GM23338 (cell line): ENCODE measurements around the gene LOXL4. TPM values are rescaled to one million over a fixed set of nuclear protein-coding genes. Genes with fewer than 3 reads are reported as not detected.

Source experiments
- ATAC-seq: fragments of 200-7000 bp; cut with Tn5 transposase; 3 replicates; pipeline ENCODE4 v1.9.1; 2020
- DNase-seq: peaks from one replicate; pipeline ENCODE4 v3.0.0-alpha.2; 2015; ENCODE audit warnings: low spot score
- H2AFZ ChIP-seq: fragments of 200-600 bp; sonication (generic); 2 replicates; pipeline ENCODE4 v1.8.0; 2016; ENCODE audit warnings: antibody characterized with exemption, mild to moderate bottlenecking, moderate library complexity
- H3F3A ChIP-seq: fragments of 200-600 bp; sonication (generic); replicated peaks from 2 replicates; pipeline ENCODE4 v1.8.0; 2017; ENCODE audit warnings: antibody characterized with exemption, mixed run types, low read depth
- H3K27ac ChIP-seq: fragments of 200-600 bp; sonication (generic); 2 replicates; pipeline ENCODE4 v1.6.1; 2016; ENCODE audit warnings: low read depth
- H3K27me3 ChIP-seq: fragments of 200-600 bp; sonication (generic); 2 replicates; pipeline ENCODE4 v1.8.0; 2016; ENCODE audit warnings: mild to moderate bottlenecking, mixed run types, moderate library complexity; ENCODE audit not compliant: insufficient read depth
- H3K36me3 ChIP-seq: fragments of 200-600 bp; sonication (generic); 2 replicates; pipeline ENCODE4 v1.8.0; 2016; ENCODE audit warnings: mild to moderate bottlenecking; ENCODE audit not compliant: insufficient read depth
- H3K4me1 ChIP-seq: fragments of 200-600 bp; sonication (generic); 2 replicates; pipeline ENCODE4 v1.8.0; 2016; ENCODE audit warnings: mild to moderate bottlenecking, moderate library complexity; ENCODE audit not compliant: insufficient read depth
- H3K4me2 ChIP-seq: fragments of 200-600 bp; sonication (generic); 2 replicates; pipeline ENCODE4 v1.7.1; 2017; ENCODE audit warnings: mixed run types
- H3K4me3 ChIP-seq: fragments of 200-600 bp; sonication (generic); 2 replicates; pipeline ENCODE4 v1.6.1; 2016; ENCODE audit warnings: mixed run types
- H3K79me2 ChIP-seq: fragments of 200-600 bp; sonication (generic); replicated peaks from 2 replicates; pipeline ENCODE4 v1.8.0; 2017; ENCODE audit warnings: mild to moderate bottlenecking; ENCODE audit not compliant: insufficient read depth
- H3K9me2 ChIP-seq: fragments of 200-600 bp; sonication (generic); 2 replicates; pipeline ENCODE4 v1.8.0; 2017; ENCODE audit not compliant: insufficient read depth
- H4K20me1 ChIP-seq: fragments of 200-600 bp; sonication (generic); replicated peaks from 2 replicates; pipeline ENCODE4 v1.8.0; 2017; ENCODE audit warnings: mild to moderate bottlenecking; ENCODE audit not compliant: insufficient read depth
- H3K27ac Mint-ChIP-seq: 2 replicates; pipeline ENCODE4 v1.8.0; 2020; ENCODE audit warnings: inconsistent platforms, mild to moderate bottlenecking, moderate library complexity, mixed read lengths
- H3K27me3 Mint-ChIP-seq: 3 replicates; pipeline ENCODE4 v1.8.0; 2022; ENCODE audit warnings: low read depth, mild to moderate bottlenecking, moderate library complexity, mixed read lengths, inconsistent platforms; ENCODE audit not compliant: insufficient read depth, poor library complexity
- H3K36me3 Mint-ChIP-seq: 3 replicates; pipeline ENCODE4 v1.8.0; 2021; ENCODE audit warnings: low read depth, mild to moderate bottlenecking, inconsistent platforms, moderate library complexity, mixed read lengths
- H3K4me1 Mint-ChIP-seq: 3 replicates; pipeline ENCODE4 v1.8.0; 2020; ENCODE audit warnings: mild to moderate bottlenecking, inconsistent platforms, mixed read lengths
- H3K4me3 Mint-ChIP-seq: 3 replicates; pipeline ENCODE4 v1.8.0; 2021; ENCODE audit warnings: moderate library complexity, mild to moderate bottlenecking, inconsistent platforms, mixed read lengths
- H3K9me3 Mint-ChIP-seq: 3 replicates; pipeline ENCODE4 v1.8.0; 2020; ENCODE audit warnings: moderate library complexity, mild to moderate bottlenecking, inconsistent platforms, mixed read lengths
- CREB1 ChIP-seq: fragments of 250-450 bp; sonication (Bioruptor Pico); IDR thresholded peaks from 2 replicates; pipeline ENCODE4 v1.5.0; 2020; ENCODE audit warnings: low read depth, mild to moderate bottlenecking, moderate library complexity
- ETS1 ChIP-seq: IDR thresholded peaks from 2 replicates; pipeline ENCODE4 v1.6.1; 2016; ENCODE audit warnings: antibody characterized with exemption
- EZH2 ChIP-seq: fragments of 200-600 bp; sonication (generic); IDR thresholded peaks from one replicate; pipeline ENCODE4 v1.8.0; 2017; ENCODE audit warnings: antibody characterized with exemption, mild to moderate bottlenecking, low read depth; ENCODE audit not compliant: unreplicated experiment
- EZH2phosphoT487 ChIP-seq: fragments of 200-600 bp; sonication (generic); IDR thresholded peaks from one replicate; pipeline ENCODE4 v1.8.1; 2018; ENCODE audit warnings: antibody characterized with exemption; ENCODE audit not compliant: unreplicated experiment
- JUNB ChIP-seq: IDR thresholded peaks from one replicate; pipeline ENCODE4 v1.6.1; 2016; ENCODE audit warnings: antibody characterized with exemption; ENCODE audit not compliant: unreplicated experiment
- POLR2AphosphoS5 ChIP-seq: IDR thresholded peaks from 2 replicates; pipeline ENCODE4 v1.6.1; 2016; ENCODE audit warnings: antibody characterized with exemption, low read depth
- REST ChIP-seq: IDR thresholded peaks from one replicate; pipeline ENCODE4 v1.6.1; 2018; ENCODE audit warnings: antibody characterized with exemption; ENCODE audit not compliant: unreplicated experiment
- STAT1 ChIP-seq: IDR thresholded peaks from one replicate; pipeline ENCODE4 v1.6.1; 2016; ENCODE audit warnings: antibody characterized with exemption; ENCODE audit not compliant: unreplicated experiment
- ZNF331 ChIP-seq: fragments of 250-450 bp; sonication (Bioruptor Pico); IDR thresholded peaks from 2 replicates; pipeline ENCODE4 v1.5.0; 2020; ENCODE audit warnings: low read depth, mild to moderate bottlenecking, moderate library complexity
- polyA plus RNA-seq: library from polyadenylated mRNA; unstranded; fragments of >200 nt; fragmentation: Nextera tagmentation; extraction: Ambion mirVana; gene quantifications from 2 replicates; pipeline ENCODE4 v1.2.1, GENCODE V29; 2016
- total RNA-seq: library from RNA; depleted of rRNA; stranded (reverse); fragments of >200 nt; shearing (Covaris generic); gene quantifications from 2 replicates; pipeline ENCODE4 v1.2.3, GENCODE V29; 2014

LOXL4 gene
- total and polyA plus RNA-seq, 2 experiments from 2014 or later, result 0.21 to 0.38 TPM

- TF ChIP-seq REST (no peak), CREB1 (CRISPR knock-in tag) (no peak), STAT1 (no peak), EZH2phosphoT487 (no peak), EZH2 (no peak), POLR2AphosphoS5 (no peak), ETS1 (no peak)
Measured at GRCh38 chr10:98252464-98252863, 15.5 kb downstream of the LOXL4 start (continued).

GRCh38 chr10:98251399-98251798 lies 16.6 kb downstream of the LOXL4 start:
- ATAC-seq (no peak), DNase-seq (no peak)
- Histone ChIP-seq H3K4me2 (no peak overlapping the region), H3K27ac (no peak overlapping the region), H3K9me2 (no peaks in the 10 kb centered on the region), H3F3A (no peaks in the 10 kb centered on the region), H3K27me3 (no peaks in the 10 kb centered on the region), H3K79me2 (no peaks in the 10 kb centered on the region), H3K4me3 (no peak overlapping the region), H3K36me3 (peaks cover under 1% of the 10 kb centered on the region; the same call in 1 of the 2 replicates), H4K20me1 (no peaks in the 10 kb centered on the region; the same call in 1 of the 2 replicates), H3K4me1 (no peaks in the 10 kb centered on the region), H2AFZ (no peak overlapping the region)
- no peak overlapping the region for H3K4me3 Mint-ChIP-seq
- peaks cover 3% of the 10 kb centered on the region for H3K27me3 Mint-ChIP-seq
- no peak overlapping the region for H3K27ac Mint-ChIP-seq
- peaks cover 16% of the 10 kb centered on the region for H3K4me1 Mint-ChIP-seq
- H3K36me3 Mint-ChIP-seq, result peaks cover 5% of the 10 kb centered on the region; the same call in 2 of the 3 replicates
- H3K9me3 Mint-ChIP-seq, result no peaks in the 10 kb centered on the region
- TF ChIP-seq CREB1 (CRISPR knock-in tag), result no peak
- TF ChIP-seq STAT1, result no peak
- no peak for TF ChIP-seq ZNF331
- no peak for TF ChIP-seq JUNB
- no peak for TF ChIP-seq REST
- TF ChIP-seq ETS1, result no peak
- no peak for TF ChIP-seq EZH2phosphoT487
